SU-DHL-6 (cell line): ENCODE data around the gene AAR2.
A peak's percentile ranks its signal among the peaks of the same experiment; 100 is the strongest.

ENCODE experiments used
- EZH2phosphoT487 ChIP-seq: fragments of 200-600 bp; sonication (generic), shearing (Covaris generic); conservative IDR thresholded peaks from 2 replicates; pipeline ENCODE4 v1.6.1; 2018; ENCODE audit warnings: mild to moderate bottlenecking, antibody characterized with exemption, low read length, moderate library complexity, mixed read lengths
- TF ChIP-seq, protein P1 (sequence below): fragments of 200-600 bp; sonication (generic); IDR thresholded peaks from one replicate; pipeline ENCODE4 v1.5.1; 2017; ENCODE audit warnings: antibody characterized with exemption, mild to moderate bottlenecking, low read length, moderate library complexity; ENCODE audit not compliant: insufficient read depth, poor library complexity, severe bottlenecking

DNA sequence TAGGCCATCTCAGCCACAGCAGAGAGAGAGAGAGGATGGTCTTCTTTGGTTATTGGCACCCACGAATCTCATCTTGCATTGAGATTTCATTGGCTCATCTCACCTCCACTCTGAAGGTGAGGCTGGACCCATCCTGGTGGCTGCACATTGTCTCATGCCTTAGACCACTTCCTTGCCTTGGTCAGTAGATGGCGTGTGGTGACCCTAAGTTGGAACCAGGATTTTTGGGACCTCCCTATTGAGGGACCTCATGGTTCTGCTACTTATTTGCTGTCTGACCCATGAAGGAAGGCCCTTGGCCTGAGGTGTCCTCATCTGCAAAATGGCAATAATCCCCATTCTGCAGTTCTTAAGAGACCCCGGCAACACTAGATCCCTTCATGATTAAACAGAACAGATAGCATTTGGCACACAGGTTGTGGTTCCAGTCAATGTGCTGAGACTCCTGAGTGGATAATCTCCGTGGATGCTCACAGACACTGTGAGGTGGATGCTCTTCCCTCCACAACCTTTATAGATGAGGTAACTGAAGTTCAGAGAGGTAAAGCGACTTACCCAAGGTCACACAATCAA lies 21.5 kb upstream of the AAR2 start:
- TF ChIP-seq, protein P1, sequence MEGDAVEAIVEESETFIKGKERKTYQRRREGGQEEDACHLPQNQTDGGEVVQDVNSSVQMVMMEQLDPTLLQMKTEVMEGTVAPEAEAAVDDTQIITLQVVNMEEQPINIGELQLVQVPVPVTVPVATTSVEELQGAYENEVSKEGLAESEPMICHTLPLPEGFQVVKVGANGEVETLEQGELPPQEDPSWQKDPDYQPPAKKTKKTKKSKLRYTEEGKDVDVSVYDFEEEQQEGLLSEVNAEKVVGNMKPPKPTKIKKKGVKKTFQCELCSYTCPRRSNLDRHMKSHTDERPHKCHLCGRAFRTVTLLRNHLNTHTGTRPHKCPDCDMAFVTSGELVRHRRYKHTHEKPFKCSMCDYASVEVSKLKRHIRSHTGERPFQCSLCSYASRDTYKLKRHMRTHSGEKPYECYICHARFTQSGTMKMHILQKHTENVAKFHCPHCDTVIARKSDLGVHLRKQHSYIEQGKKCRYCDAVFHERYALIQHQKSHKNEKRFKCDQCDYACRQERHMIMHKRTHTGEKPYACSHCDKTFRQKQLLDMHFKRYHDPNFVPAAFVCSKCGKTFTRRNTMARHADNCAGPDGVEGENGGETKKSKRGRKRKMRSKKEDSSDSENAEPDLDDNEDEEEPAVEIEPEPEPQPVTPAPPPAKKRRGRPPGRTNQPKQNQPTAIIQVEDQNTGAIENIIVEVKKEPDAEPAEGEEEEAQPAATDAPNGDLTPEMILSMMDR, result peak; percentile 57
- no peak for TF ChIP-seq EZH2phosphoT487
